CD4-positive, alpha-beta T cell treated with Interleukin-17A for 1 hour (primary cell): ENCODE data around the gene GMDS.

Experiments
- DNase-seq: peaks from one replicate; pipeline ENCODE4 v3.0.0-alpha.2; 2020

The GMDS gene

GRCh38 chr6:1819007-1819406 is 426.4 kb downstream of the GMDS start:
- DNase-seq = no peak

GRCh38 chr6:1817033-1817761 is 428.2 kb downstream of the GMDS start:
- no peak for DNase-seq

- DNase-seq = no peak
Measured at GRCh38 chr6:1815827-1816452, 429.5 kb downstream of the GMDS start.

GRCh38 chr6:1814279-1814678 is 431.1 kb downstream of the GMDS start:
- no peak for DNase-seq

GRCh38 chr6:1812487-1812886 is 432.9 kb downstream of the GMDS start:
- no peak for DNase-seq

GRCh38 chr6:1812034-1812433 is 433.4 kb downstream of the GMDS start:
- no peak for DNase-seq

- no peak for DNase-seq
Measured at GRCh38 chr6:1810880-1811279, 434.5 kb downstream of the GMDS start.

- DNase-seq = no peak
Measured at GRCh38 chr6:1809291-1809988, 436.0 kb downstream of the GMDS start.

- no peak for DNase-seq
Measured at GRCh38 chr6:1806935-1807334, 438.5 kb downstream of the GMDS start.

- no peak for DNase-seq
Measured at GRCh38 chr6:1802491-1803395, 442.7 kb downstream of the GMDS start.

- DNase-seq = no peak
Measured at GRCh38 chr6:1801401-1801800, 444.0 kb downstream of the GMDS start.

GRCh38 chr6:1800845-1801244 is 444.6 kb downstream of the GMDS start:
- no peak for DNase-seq

- DNase-seq = no peak
Measured at GRCh38 chr6:1798965-1799325, 446.5 kb downstream of the GMDS start.

- DNase-seq = no peak
Measured at GRCh38 chr6:1798303-1798964, 447.0 kb downstream of the GMDS start.

GRCh38 chr6:1797801-1798200 is 447.6 kb downstream of the GMDS start:
- DNase-seq = no peak

- DNase-seq = no peak
Measured at GRCh38 chr6:1796706-1797529, 448.5 kb downstream of the GMDS start.

GRCh38 chr6:1795910-1796309 is 449.5 kb downstream of the GMDS start:
- DNase-seq = no peak

- no peak for DNase-seq
Measured at GRCh38 chr6:1792989-1793388, 452.4 kb downstream of the GMDS start.

- no peak for DNase-seq
Measured at GRCh38 chr6:1790684-1791083, 454.7 kb downstream of the GMDS start.

GRCh38 chr6:1789092-1789491 is 456.3 kb downstream of the GMDS start:
- no peak for DNase-seq

GRCh38 chr6:1787894-1788293 is 457.5 kb downstream of the GMDS start:
- no peak for DNase-seq
